LNCaP clone FGC (cell line): Measurements from ENCODE around the gene TMEM229B.
A peak's percentile ranks its signal among the peaks of the same experiment; 100 is the strongest.

Source experiments
- DNase-seq: peaks from one replicate; pipeline ENCODE4 v3.0.0-alpha.2; 2011; ENCODE audit warnings: low read depth
- H3K4me3 ChIP-seq: 2 replicates; pipeline ENCODE4 v1.5.1; 2011; ENCODE audit warnings: mild to moderate bottlenecking, low read depth, low read length, control low read depth
- CTCF ChIP-seq: IDR thresholded peaks from 2 replicates; pipeline ENCODE4 v1.5.1; 2012; ENCODE audit warnings: mild to moderate bottlenecking; ENCODE audit not compliant: control insufficient read depth, insufficient read depth; ENCODE audit errors: extremely low read depth

The TMEM229B gene

DNA sequence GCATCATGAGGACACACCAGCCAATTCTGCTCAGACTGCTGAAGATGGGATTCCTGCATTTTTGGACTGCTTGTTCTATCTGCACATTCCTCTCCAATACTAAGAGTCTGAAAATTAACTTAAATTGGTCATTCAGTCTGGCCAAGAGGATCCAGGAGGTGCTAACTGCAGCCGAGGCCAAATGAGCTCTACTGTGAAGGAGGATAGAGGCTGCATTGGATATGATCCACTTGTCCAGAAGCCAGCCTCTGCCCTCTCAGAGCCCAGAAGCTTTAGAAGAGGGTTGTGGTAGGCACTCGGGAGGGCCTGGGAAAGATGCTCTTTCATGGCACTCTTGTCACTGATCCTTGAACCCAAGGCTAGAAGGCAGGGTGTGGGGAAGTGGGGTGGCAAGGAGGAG is 39.4 kb downstream of the TMEM229B start:
- no peak for DNase-seq
- H3K4me3 ChIP-seq, result no peak overlapping the region
- TF ChIP-seq CTCF, result no peak

DNA sequence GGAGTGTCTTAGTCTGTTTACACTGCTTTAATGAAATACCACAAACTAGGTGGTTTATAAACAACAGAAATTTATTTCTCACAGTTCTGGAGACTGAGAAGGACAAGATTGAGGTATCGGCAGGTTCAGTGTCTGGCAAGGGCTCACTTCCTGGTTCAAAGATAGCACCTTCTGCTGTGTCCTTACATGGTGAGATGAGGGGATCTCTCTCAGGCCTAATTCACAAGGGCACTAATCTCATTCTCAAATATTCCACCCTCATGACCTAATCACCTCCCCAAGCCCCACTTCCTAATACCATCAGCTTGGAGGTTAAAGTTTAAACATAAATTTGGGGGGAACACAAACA is 41.5 kb downstream of the TMEM229B start:
- no peak for TF ChIP-seq CTCF
- no peak overlapping the region for H3K4me3 ChIP-seq
- DNase-seq, result no peak

DNA sequence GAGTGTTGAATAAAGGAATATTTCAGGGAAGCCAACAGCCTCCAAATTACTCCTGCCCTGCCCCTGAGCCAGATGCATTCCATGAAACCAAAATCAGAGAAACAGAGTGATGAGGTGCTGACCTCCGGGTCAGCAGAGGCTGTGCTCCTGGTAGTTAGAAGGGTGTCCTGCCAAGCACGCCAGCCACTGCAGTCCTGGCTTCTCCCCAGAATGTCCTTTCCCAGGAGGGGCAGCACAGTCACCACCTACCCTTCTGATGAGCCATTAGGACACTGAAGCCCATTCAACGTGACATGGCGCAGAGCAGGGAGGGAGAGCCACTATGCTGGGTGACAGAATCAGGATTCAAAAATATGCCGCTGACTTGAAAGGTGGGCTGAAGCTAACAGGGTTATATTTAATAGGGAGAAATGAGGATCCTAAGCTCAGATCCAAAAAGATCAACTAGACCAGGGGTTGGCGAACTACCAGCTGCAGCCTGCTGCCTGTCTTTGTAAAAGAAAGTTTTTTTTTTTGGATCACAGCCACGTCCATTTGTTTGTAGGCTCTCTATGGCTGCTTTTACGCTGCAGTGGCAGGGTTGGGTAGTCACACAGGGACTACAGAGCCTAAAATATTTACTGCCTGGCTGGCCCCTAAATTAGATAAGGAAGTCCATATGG is 42.0 kb downstream of the TMEM229B start:
- H3K4me3 ChIP-seq, result no peak overlapping the region
- peak; percentile 55 for DNase-seq
- no peak for TF ChIP-seq CTCF

GRCh38 chr14:67444395-67444794 is 44.1 kb downstream of the TMEM229B start:
- no peak for TF ChIP-seq CTCF
- no peak for DNase-seq
- no peak overlapping the region for H3K4me3 ChIP-seq

DNA sequence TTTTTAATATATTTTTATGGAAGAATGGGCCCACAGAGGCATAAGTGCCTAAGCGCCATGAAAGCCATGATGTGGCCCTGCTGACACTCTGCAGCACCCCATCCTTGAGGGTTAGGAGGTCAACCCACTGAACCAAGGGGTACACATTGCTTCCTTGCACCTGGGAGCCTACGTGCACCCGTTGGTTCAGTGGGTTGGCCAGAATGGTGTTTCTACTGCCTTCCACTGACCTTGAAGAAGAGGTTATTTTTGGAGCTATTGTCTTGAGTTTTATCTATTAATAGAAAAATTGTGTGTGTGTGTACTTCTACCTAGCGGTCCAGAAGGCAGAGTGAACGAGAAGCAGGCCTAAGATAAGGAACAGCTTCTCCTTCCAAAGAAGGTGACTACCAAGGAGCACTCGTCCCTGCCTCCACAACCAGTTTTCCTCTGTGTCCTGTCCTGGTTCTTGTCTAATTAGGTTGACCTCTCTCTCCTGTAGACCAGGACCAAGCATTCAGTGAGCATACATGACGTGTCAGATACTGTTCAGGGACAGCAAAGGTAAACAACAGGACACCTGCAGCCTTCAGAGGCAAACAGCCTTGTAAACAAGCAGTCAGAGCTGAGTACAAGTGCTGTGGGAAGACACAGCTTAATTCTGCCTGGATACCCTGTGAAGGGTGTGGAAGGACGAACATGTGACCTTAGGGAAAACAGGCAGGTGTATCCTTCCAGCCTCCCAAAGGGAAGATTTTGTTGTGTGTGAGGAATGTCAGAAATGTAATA is 46.2 kb downstream of the TMEM229B start:
- TF ChIP-seq CTCF, result no peak
- peak; percentile 87 for DNase-seq
- no peak overlapping the region for H3K4me3 ChIP-seq

- no peak for DNase-seq
- no peak overlapping the region for H3K4me3 ChIP-seq
- TF ChIP-seq CTCF, result no peak
Measured at GRCh38 chr14:67441672-67442071, 46.8 kb downstream of the TMEM229B start.
